Measurements from ENCODE around the gene ZFYVE28. TPM values are rescaled to one million over a fixed set of nuclear protein-coding genes. Genes with fewer than 3 reads are reported as not detected.

ZFYVE28 gene
- total RNA-seq, 1 donor from 2014 or later, result 16.6 TPM

DNA sequence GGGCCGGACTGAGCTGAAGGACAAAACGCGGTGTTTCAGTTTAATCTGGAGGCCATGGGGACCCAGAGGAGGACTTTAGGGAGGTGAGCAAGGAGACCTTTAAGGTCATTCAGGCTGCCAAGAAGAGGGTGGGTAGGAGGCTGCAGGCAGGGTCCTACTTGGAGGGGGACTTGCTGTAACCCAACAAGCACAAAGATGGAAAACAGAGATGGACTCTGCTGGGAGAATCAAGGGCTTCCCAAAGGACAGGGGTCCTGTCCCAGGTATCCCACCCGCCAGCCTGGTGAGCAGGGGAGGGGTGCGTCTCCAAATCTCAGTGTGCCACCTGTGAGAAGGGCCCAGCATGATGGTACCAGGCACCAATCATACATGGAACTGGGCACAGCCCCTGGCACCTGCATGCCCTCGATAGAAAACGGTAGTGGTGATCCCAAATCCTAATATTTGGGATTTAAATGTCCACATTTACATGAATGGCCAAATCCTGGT lies 172.6 kb downstream of the ZFYVE28 start:
- peak overlapping the region; percentile 60 for H3K27ac ChIP-seq
- H3K9me3 ChIP-seq, result no peaks in the 10 kb centered on the region
- peaks cover 30% of the 10 kb centered on the region for H3K36me3 ChIP-seq
- TF ChIP-seq, protein P1, sequence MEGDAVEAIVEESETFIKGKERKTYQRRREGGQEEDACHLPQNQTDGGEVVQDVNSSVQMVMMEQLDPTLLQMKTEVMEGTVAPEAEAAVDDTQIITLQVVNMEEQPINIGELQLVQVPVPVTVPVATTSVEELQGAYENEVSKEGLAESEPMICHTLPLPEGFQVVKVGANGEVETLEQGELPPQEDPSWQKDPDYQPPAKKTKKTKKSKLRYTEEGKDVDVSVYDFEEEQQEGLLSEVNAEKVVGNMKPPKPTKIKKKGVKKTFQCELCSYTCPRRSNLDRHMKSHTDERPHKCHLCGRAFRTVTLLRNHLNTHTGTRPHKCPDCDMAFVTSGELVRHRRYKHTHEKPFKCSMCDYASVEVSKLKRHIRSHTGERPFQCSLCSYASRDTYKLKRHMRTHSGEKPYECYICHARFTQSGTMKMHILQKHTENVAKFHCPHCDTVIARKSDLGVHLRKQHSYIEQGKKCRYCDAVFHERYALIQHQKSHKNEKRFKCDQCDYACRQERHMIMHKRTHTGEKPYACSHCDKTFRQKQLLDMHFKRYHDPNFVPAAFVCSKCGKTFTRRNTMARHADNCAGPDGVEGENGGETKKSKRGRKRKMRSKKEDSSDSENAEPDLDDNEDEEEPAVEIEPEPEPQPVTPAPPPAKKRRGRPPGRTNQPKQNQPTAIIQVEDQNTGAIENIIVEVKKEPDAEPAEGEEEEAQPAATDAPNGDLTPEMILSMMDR (IDR thresholded peaks at IDR 0.05), result no peak
- ATAC-seq (no peak), DNase-seq (no peak)
- intact Hi-C loops (cut with DNase I), result no loop called here
- no peak overlapping the region for H3K4me3 ChIP-seq
- H3K4me1 ChIP-seq, result peaks cover 23% of the 10 kb centered on the region
- no peaks in the 10 kb centered on the region for H3K27me3 ChIP-seq

DNA sequence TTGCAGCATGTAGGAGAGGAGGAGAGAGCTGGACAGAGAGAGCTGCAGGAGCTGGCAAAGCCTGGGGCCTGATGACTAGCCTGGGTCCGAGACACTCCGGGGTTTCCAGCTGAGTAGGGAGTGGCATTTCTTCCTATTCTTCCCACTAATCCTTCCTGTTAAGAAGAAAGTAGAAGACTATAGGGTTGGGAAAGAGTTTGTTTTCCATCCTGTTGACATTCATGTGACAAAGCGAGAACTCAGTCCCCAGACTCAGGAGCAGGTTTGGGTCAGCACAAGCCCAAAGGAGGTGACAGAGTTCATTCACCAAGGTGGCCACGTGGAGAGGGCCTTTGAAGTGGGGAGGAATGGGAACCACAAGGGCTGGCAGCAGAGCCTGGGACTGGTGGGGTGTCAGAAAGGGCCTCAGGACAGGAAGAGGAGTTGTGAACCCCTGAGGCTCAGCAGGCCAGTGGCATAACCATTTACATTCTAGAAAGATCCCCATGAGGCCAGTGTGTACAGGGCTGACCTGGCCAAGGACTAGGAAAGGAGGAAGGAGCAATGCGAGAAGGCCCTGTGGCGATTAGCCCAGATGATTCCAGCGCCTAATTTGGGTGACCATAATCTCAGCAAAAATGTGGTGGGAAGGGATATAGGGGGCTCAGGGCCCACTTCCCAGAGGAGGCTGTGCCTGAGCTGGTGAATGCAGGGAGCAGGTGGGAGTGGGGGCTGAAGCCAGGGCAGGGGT lies 173.2 kb downstream of the ZFYVE28 start:
- peaks cover 25% of the 10 kb centered on the region for H3K36me3 ChIP-seq
- DNase-seq, result no peak
- intact Hi-C loops (cut with DNase I), result no loop called here
- no peak for ATAC-seq
- H3K4me3 ChIP-seq, result no peak overlapping the region
- H3K27me3 ChIP-seq, result no peaks in the 10 kb centered on the region
- TF ChIP-seq, protein P1 (IDR thresholded peaks at IDR 0.05), result no peak
- no peaks in the 10 kb centered on the region for H3K9me3 ChIP-seq
- H3K27ac ChIP-seq, result peak overlapping the region; percentile 60
- H3K4me1 ChIP-seq, result peaks cover 29% of the 10 kb centered on the region

DNA sequence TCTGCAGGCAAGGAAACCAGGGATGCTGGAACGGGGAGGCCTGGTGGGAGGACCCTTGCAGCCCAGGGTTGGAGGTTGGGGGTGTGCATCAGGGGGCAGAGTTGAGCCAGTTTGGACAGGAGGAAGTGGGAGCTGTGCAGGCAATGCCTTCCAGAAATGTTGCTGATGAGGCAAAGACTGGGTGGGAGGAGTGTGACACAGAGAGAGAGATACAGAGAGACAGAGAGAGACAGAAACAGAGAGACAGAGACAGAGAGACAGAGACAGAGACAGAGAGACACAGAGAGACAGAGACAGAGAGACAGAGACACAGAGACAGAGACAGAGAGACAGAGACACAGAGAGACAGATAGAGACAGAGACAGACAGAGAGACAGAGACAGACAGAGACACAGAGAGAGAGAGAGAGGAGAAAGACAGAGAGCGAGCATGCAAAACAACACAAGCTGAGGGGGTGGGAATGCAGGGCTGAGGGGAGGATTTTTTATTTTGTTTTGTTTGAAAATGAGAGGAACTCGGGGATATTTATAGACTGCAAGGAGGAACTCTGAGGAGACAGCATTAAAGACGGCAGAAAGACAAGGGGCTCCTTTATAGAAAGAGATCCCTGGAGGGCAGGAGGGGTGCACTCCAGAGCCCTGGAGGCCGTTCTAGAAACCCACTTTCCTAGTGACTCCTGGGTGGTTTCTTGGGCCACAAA lies 174.6 kb downstream of the ZFYVE28 start:
- ATAC-seq (peak; percentile 42), DNase-seq (peak; percentile 69)
- H3K4me3 ChIP-seq, result no peak overlapping the region
- peaks cover 40% of the 10 kb centered on the region for H3K4me1 ChIP-seq
- H3K27ac ChIP-seq, result peak overlapping the region; percentile 34
- intact Hi-C loops (cut with DNase I), result no loop called here
- H3K27me3 ChIP-seq, result no peaks in the 10 kb centered on the region
- TF ChIP-seq, protein P1 (IDR thresholded peaks at IDR 0.05), result peak; percentile 34
- H3K36me3 ChIP-seq, result peaks cover 11% of the 10 kb centered on the region
- H3K9me3 ChIP-seq, result no peaks in the 10 kb centered on the region

DNA sequence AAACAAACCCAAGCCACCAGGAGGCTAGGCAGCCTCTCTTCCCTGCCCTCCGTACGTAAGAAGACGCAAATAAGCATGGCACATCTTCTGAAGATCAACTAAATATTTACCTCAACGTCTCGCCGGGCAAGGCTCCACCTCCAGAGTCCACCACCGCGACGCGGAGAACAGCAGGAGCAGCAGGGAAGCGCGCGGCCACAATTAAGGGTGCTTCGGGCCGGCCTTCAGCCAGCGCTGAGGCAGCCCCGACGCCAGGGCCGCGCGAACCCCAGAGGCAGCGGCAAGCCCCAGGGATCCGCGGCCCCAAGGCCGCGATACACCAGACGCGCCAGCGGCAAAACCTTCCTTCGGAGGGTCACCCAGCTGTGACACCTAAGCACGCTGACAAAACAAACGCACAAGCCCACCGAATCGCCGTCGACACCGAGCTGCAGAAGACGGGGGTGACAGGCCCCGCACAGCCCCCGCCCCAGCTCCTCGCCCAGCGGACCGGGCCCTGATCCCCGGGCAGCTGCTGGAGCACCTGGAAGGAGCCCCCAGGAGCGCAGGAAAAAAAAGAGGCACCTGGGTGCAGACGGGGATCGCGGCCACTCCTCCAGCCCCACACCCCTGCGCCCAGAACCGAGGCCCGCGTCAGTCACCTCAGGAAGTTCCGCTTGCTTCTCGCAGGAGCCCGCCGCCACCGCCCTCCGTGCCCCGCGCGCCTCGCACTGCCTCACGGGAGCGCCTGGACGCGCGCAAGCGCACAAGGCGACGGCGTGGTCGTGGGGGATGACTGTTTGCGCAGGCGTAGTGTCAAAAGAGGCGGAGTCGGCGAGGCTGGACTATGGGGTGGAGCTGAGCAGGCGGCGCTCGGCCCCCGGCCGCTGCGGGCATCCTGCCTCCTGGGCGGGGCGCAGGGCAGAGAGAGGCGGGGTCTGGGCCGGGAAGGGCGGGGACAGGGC lies 176.8 kb downstream of the ZFYVE28 start, which contains the start of the genes HAUS3 and POLN:
HAUS3 (minus strand) TSS at position 712 of the 944 bp plus-strand sequence. CDS start 1,175 bp downstream, outside the sequence.
POLN (minus strand) TSS at position 712 of the 944 bp plus-strand sequence. CDS start 12,890 bp downstream, outside the sequence.
- DNase-seq (peak; percentile 99), ATAC-seq (peak; percentile 98)
- TF ChIP-seq, protein P1 (IDR thresholded peaks at IDR 0.05), result no peak
- peak within 1 kb of the TSS; percentile 76 for H3K27ac ChIP-seq
- peak within 1 kb of the TSS; percentile 96 for H3K4me3 ChIP-seq
- intact Hi-C loops (cut with DNase I), result no loop called here
- no peaks in the 10 kb centered on the region for H3K36me3 ChIP-seq
- H3K4me1 ChIP-seq, result peaks cover 53% of the 10 kb centered on the region
- H3K9me3 ChIP-seq, result no peaks in the 10 kb centered on the region
- no peaks in the 10 kb centered on the region for H3K27me3 ChIP-seq

DNA sequence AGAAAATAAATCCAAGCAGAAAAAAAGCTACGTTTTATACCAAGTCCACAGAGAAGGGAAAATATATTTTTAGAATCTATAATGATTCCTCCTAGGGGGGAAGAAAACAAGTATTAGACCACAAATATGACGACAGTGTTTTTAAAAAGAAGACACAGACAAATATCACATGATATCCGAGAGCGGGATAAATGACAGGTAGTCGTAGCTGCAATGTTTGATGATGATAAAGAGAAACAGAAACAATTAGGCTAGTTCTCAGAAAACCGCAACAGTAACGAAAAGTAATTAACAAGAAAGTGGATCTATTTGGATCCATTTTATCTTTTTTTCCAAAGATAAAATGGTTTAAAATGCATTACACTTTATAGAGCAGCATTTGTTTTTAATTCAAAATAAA lies 177.4 kb downstream of the ZFYVE28 start:
- TF ChIP-seq, protein P1 (IDR thresholded peaks at IDR 0.05), result no peak
- Histone ChIP-seq H3K4me3 (peak overlapping the region; percentile 96), H3K27me3 (no peaks in the 10 kb centered on the region), H3K9me3 (no peaks in the 10 kb centered on the region), H3K4me1 (peaks cover 53% of the 10 kb centered on the region), H3K36me3 (peaks cover 2% of the 10 kb centered on the region), H3K27ac (peak overlapping the region; percentile 76)
- ATAC-seq (no peak), DNase-seq (no peak)
- intact Hi-C loops (cut with DNase I), result no loop called here
